Cortex of kidney (tissue), 1 donor: ENCODE measurements around the gene AP1G2.
"Not testable (repeated sequence)": the region's sequence is repeated elsewhere in the genome, so short reads cannot be mapped to it uniquely, and the experiment has no call there.

Experiments used
- DNase-seq: peaks from one replicate; lab custom pipeline; 2025; lab: John Stamatoyannopoulos, UW

Gene AP1G2

GRCh38 chr14:23567186-23568020, at the start of gene AP1G2:
Gene AP1G2, minus strand, starts transcription at chr14:23567791. Its CDS starts 477 bp downstream, at chr14:23567314.
- no peak for DNase-seq

- no peak for DNase-seq
These were observed 48.3 kb upstream of the AP1G2 start for GRCh38 chr14:23615856-23616255.

GRCh38 chr14:23614395-23614828, 46.8 kb upstream of the AP1G2 start:
- no peak for DNase-seq

- no peak for DNase-seq
These were observed 45.9 kb upstream of the AP1G2 start for GRCh38 chr14:23613242-23614070.

DNA sequence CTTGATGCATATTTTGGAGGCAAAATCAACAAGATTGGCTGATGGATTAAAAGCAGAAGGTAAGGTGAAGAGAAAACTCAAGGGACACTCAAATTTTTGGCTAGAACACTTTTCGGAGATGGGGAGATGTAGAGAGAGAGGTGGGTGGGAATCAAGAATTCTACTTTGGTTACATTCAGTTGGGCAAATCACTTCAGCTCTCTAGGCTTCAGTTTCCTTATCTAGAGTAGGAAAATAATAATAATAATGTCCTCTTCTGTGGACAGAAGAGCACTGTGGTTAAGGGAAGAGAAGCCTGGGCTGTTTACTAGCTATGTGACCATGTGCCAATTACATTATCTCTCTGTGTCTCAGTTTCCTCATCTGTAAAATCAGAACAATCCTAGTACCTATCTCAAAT, 45.2 kb upstream of the AP1G2 start:
- no peak for DNase-seq

DNA sequence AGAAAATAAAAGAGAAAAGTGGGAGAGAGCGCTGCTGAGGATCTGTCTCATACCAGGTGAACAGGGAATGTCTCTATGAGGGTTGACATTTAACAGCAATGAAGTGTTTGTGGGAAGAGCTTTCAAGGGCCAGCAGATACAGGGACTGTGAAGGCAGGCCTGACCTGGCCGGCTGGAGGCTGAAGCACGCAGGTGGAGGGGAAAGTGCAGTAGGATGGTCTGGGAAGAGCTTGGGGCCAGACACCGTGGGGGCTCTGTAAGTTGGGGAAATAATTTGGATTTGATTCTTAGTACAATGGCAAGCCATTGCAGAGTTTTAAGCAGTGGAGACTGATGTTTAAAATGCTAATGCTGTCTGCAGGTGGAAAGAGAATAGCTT, 44.8 kb upstream of the AP1G2 start:
- DNase-seq, result no peak

GRCh38 chr14:23610815-23611289, 43.3 kb upstream of the AP1G2 start:
- no peak for DNase-seq

- DNase-seq, result no peak
These were observed 42.7 kb upstream of the AP1G2 start for GRCh38 chr14:23610090-23610814.

GRCh38 chr14:23609411-23610089, 42.0 kb upstream of the AP1G2 start:
- DNase-seq, result not testable (repeated sequence)

DNA sequence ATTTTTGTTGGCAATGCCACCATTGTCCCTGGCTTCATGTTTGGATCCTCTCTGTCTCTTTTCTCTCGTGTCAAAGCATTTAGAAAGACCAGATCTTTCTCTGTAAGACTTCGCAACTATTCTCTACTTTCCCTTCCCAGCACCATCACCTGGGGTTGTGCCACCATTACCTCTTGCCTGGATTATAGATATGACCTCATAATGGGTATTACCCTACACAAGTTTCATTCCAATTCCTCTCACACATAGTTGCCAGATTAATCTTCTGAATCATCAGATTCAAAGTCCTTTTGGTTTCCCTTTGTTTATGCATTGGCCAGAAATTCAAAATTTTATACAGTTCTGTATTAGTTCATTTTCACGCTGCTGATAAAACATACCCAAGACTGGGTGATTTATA, 41.4 kb upstream of the AP1G2 start:
- DNase-seq, result no peak

- no peak for DNase-seq
These were observed 40.9 kb upstream of the AP1G2 start for GRCh38 chr14:23608454-23608853.

- no peak for DNase-seq
These were observed 38.5 kb upstream of the AP1G2 start for GRCh38 chr14:23605931-23606585.

- no peak for DNase-seq
These were observed 37.1 kb upstream of the AP1G2 start for GRCh38 chr14:23604675-23605170.

GRCh38 chr14:23604148-23604547, 36.6 kb upstream of the AP1G2 start:
- DNase-seq, result no peak

DNA sequence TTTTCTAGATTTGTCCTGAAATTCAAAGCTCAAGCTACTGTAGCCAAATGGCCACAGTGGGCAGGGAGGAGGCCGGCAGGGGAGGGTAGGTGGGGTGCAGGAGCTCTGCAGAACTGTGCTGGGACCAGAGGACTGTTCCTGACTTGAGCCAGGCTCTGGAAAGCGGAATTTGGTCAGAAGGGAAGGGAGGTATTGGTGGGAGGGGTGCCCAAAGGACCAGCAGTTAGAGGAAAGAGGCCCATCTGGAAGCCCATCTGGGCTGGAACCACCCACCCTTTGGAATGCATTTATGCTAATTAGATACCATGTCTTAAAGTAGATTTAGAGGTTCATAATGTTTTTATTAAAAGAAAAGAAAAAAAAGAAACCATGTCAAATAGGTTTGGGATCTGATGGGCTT, 35.5 kb upstream of the AP1G2 start:
- no peak for DNase-seq

GRCh38 chr14:23602181-23603095, 34.8 kb upstream of the AP1G2 start:
- DNase-seq, result no peak

DNA sequence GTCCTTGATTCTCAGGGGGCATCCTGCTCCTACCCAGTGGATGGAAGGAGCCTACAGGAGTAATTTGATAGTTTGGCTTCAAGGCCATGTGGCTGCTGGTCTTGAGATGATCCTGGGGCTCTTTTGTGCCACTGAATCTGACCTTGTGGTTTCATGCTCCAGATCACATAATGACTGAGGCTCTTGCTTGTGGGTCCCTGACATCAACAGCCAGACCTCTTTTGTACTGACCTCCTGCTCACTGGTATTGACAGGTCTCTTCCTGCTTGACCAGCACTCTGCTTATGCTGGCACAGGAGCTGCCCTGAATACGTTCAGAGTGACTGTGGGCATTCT, 34.2 kb upstream of the AP1G2 start:
- DNase-seq, result no peak

- no peak for DNase-seq
These were observed 33.8 kb upstream of the AP1G2 start for GRCh38 chr14:23601424-23601823.

GRCh38 chr14:23600806-23601205, 33.2 kb upstream of the AP1G2 start:
- DNase-seq, result no peak

DNA sequence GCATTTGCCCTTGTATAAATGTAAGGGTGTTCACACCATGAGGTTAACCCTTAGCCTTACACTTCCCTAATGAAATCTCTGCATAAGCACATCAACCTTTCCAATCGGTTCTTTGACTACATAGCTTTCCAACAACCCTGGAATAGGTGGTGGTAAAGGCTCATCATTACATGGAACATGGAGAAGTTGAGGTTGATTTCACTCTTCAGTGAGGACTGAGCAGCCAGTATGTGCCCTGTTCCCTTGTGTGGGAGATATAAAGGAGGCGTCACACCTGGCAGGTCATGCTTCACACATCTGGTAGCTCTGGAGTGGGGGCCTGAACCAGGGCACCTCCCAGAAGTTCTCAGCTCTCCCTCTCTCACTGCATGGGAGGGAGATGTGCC, 32.7 kb upstream of the AP1G2 start:
- no peak for DNase-seq
